Brain microvascular endothelial cell (primary cell): ENCODE data around the gene PSRC1.
A peak's percentile ranks its signal among the peaks of the same experiment; 100 is the strongest.

ENCODE experiments used
- DNase-seq: peaks from one replicate; pipeline ENCODE4 v3.0.0-alpha.2; 2020
- H3K27ac ChIP-seq: fragments of 250-450 bp; sonication (Bioruptor Pico); 2 replicates; pipeline ENCODE4 v1.5.1; 2020; ENCODE audit warnings: mild to moderate bottlenecking, moderate library complexity
- H3K27me3 ChIP-seq: fragments of 250-450 bp; sonication (Bioruptor Pico); replicated peaks from 2 replicates; pipeline ENCODE4 v1.5.1; 2020; ENCODE audit warnings: mild to moderate bottlenecking
- H3K36me3 ChIP-seq: fragments of 250-450 bp; sonication (Bioruptor Pico); replicated peaks from 2 replicates; pipeline ENCODE4 v1.5.1; 2020; ENCODE audit warnings: mild to moderate bottlenecking
- H3K4me3 ChIP-seq: 2 replicates; pipeline ENCODE4 v1.5.1; 2011; ENCODE audit warnings: low read depth, mild to moderate bottlenecking, control low read depth, low read length, moderate library complexity
- in situ Hi-C: cut with HindIII; loops from 2 replicates; pipeline ENCODE4 v1.10.0; 2017; ENCODE audit warnings: low sequenced_read_pairs, low pct_ligation_motif_present
- TF ChIP-seq, protein P1 (sequence below): IDR thresholded peaks from 2 replicates; pipeline ENCODE4 v1.5.1; 2011; ENCODE audit warnings: low read depth, mild to moderate bottlenecking, moderate library complexity, low read length, control low read depth, inconsistent platforms; ENCODE audit errors: missing control alignments

Gene PSRC1

GRCh38 chr1:109240158-109241152 is 42.5 kb downstream of the PSRC1 start:
- no peaks in the 10 kb centered on the region for H3K27me3 ChIP-seq
- in situ Hi-C loops = no loop called here
- H3K4me3 ChIP-seq = no peak overlapping the region
- peaks cover 45% of the 10 kb centered on the region for H3K36me3 ChIP-seq
- peak; percentile 77 for DNase-seq
- peak overlapping the region; percentile 43 for H3K27ac ChIP-seq
- TF ChIP-seq, protein P1, sequence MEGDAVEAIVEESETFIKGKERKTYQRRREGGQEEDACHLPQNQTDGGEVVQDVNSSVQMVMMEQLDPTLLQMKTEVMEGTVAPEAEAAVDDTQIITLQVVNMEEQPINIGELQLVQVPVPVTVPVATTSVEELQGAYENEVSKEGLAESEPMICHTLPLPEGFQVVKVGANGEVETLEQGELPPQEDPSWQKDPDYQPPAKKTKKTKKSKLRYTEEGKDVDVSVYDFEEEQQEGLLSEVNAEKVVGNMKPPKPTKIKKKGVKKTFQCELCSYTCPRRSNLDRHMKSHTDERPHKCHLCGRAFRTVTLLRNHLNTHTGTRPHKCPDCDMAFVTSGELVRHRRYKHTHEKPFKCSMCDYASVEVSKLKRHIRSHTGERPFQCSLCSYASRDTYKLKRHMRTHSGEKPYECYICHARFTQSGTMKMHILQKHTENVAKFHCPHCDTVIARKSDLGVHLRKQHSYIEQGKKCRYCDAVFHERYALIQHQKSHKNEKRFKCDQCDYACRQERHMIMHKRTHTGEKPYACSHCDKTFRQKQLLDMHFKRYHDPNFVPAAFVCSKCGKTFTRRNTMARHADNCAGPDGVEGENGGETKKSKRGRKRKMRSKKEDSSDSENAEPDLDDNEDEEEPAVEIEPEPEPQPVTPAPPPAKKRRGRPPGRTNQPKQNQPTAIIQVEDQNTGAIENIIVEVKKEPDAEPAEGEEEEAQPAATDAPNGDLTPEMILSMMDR = no peak

- Histone ChIP-seq H3K27me3 (no peaks in the 10 kb centered on the region), H3K4me3 (no peak overlapping the region), H3K27ac (peak overlapping the region; percentile 43), H3K36me3 (peaks cover 54% of the 10 kb centered on the region)
- TF ChIP-seq, protein P1 = peak; percentile 82
- peak; percentile 34 for DNase-seq
- in situ Hi-C loops = no loop called here
Measured at GRCh38 chr1:109239409-109240068, 43.4 kb downstream of the PSRC1 start.

GRCh38 chr1:109239047-109239408 is 43.9 kb downstream of the PSRC1 start:
- TF ChIP-seq, protein P1 = no peak
- in situ Hi-C loops = no loop called here
- no peak overlapping the region for H3K27ac ChIP-seq
- H3K36me3 ChIP-seq = peaks cover 60% of the 10 kb centered on the region
- DNase-seq = no peak
- H3K27me3 ChIP-seq = no peaks in the 10 kb centered on the region
- H3K4me3 ChIP-seq = no peak overlapping the region

- no peak overlapping the region for H3K27ac ChIP-seq
- TF ChIP-seq, protein P1 = no peak
- H3K36me3 ChIP-seq = peaks cover 62% of the 10 kb centered on the region
- in situ Hi-C loops = no loop called here
- no peak for DNase-seq
- no peak overlapping the region for H3K4me3 ChIP-seq
- no peaks in the 10 kb centered on the region for H3K27me3 ChIP-seq
Measured at GRCh38 chr1:109238382-109238781, 44.6 kb downstream of the PSRC1 start.

GRCh38 chr1:109237512-109237911 is 45.4 kb downstream of the PSRC1 start:
- Histone ChIP-seq H3K36me3 (peaks cover 66% of the 10 kb centered on the region), H3K4me3 (no peak overlapping the region), H3K27ac (no peak overlapping the region), H3K27me3 (no peaks in the 10 kb centered on the region)
- in situ Hi-C loops = no loop called here
- TF ChIP-seq, protein P1 = no peak
- DNase-seq = no peak
